ENCODE results near the gene GSTM2. TPM values are rescaled to one million over a fixed set of nuclear protein-coding genes. Genes with fewer than 3 reads are reported as not detected.

GSTM2 gene
- total and polyA plus RNA-seq, 2 donors (not counting 1 experiment from before 2014, with no cell fraction given): 42.9 to 94.4 TPM

DNA sequence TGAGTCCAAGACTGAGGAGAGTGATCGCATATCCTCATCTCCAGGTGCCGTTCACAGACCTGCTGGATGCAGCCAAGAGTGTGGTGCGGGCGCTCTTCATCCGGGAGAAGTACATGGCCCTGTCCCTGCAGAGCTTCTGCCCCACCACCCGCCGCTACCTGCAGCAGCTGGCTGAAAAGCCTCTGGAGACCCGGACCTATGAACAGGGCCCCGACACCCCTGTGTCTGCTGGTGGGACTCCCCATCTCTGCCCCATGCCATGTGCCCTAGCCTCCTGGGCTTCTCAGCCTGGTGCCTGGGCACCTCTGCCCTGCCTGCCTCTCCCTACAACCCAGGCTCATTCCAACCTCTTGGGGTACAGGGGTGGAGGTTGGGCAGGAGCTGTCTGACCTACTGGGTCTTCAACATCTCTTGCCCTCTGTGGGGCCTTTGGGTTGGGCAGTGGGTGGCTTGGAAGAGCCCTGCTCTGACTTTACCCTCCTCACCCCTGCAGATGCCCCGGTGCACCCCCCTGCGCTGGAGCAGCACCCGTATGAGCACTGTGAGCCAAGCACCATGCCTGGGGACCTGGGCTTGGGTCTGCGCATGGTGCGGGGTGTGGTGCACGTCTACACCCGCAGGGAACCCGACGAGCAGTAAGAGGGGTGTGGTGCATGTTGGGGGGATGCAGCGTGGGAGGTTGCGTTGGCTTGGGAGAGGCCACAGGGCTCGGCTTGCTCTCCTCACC, 41.0 kb upstream of the GSTM2 start:
- Mint-ChIP-seq H3K27me3 (no peaks in the 10 kb centered on the region), H3K27ac (no peak overlapping the region), H3K4me1 (peaks cover 38% of the 10 kb centered on the region), H3K9me3 (ENCODE audit: insufficient read depth) (no peaks in the 10 kb centered on the region), H3K4me3 (no peak overlapping the region)
- intact Hi-C loops (cut with micrococcal nuclease): no loop called here
- H3K27me3 ChIP-seq (replicated peaks in 1 of 4; ENCODE audit: control extremely low read depth in 1 of 4, control insufficient read depth in 3 of 4, insufficient read depth in 4 of 4, low read length in 3 of 4): no peaks in the 10 kb centered on the region
- H3K4me1 ChIP-seq (ENCODE audit: control insufficient read depth in 2 of 2, insufficient read depth in 2 of 2, low read length in 2 of 2): peaks cover 31 to 33% of the 10 kb centered on the region in 2 donors
- H3K4me3 ChIP-seq (ENCODE audit: control extremely low read depth in 1 of 5, extremely low read depth in 1 of 5, insufficient read depth in 1 of 5, low read depth in 2 of 5, low read length in 4 of 5): no peak overlapping the region
- over 99% methylated on average over 21 of the region's 21 CpGs for WGBS (ENCODE audit: insufficient coverage)
- CTCF ChIA-PET: interaction anchor here (0.9 to 7.3 kb wide), 4 partner anchors 13 to 80 kb away, joined by 3 to 64 read pairs (median 4); no protein-coding TSS in a partner anchor
- no peaks in the 10 kb centered on the region for H3K9me3 ChIP-seq (ENCODE audit: control extremely low read depth in 1 of 3, control insufficient read depth in 2 of 3, insufficient read depth in 1 of 3, low read length in 2 of 3)
- peaks cover 0 to 49% of the 10 kb centered on the region in 2 experiments for H3K36me3 ChIP-seq (replicated peaks in 1 of 2; ENCODE audit: control extremely low read depth in 1 of 2, control insufficient read depth in 1 of 2, extremely low read depth in 1 of 2, insufficient read depth in 2 of 2, low read length in 1 of 2)
- no peak overlapping the region for H3K9ac ChIP-seq (ENCODE audit: low read length)
- H3K79me2 ChIP-seq (ENCODE audit: control insufficient read depth, insufficient read depth, low read length): peaks cover 21% of the 10 kb centered on the region
- ATAC-seq (ENCODE audit: low read depth): no peak
- DNase-seq: peak; percentile 5
- no peak for TF ChIP-seq EZH2 (IDR thresholded peaks at IDR 0.05; ENCODE audit: borderline replicate concordance, insufficient read depth, low read depth, low read length, poor library complexity, severe bottlenecking)
- TF ChIP-seq, protein P1, sequence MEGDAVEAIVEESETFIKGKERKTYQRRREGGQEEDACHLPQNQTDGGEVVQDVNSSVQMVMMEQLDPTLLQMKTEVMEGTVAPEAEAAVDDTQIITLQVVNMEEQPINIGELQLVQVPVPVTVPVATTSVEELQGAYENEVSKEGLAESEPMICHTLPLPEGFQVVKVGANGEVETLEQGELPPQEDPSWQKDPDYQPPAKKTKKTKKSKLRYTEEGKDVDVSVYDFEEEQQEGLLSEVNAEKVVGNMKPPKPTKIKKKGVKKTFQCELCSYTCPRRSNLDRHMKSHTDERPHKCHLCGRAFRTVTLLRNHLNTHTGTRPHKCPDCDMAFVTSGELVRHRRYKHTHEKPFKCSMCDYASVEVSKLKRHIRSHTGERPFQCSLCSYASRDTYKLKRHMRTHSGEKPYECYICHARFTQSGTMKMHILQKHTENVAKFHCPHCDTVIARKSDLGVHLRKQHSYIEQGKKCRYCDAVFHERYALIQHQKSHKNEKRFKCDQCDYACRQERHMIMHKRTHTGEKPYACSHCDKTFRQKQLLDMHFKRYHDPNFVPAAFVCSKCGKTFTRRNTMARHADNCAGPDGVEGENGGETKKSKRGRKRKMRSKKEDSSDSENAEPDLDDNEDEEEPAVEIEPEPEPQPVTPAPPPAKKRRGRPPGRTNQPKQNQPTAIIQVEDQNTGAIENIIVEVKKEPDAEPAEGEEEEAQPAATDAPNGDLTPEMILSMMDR (IDR thresholded peaks at IDR 0.05): no peak
- peaks cover 8% of the 10 kb centered on the region for H4K20me1 ChIP-seq (ENCODE audit: control insufficient read depth, insufficient read depth, low read length, poor library complexity, severe bottlenecking)
- H3K4me2 ChIP-seq (replicated peaks; ENCODE audit: low read depth, low read length, poor library complexity, severe bottlenecking): no peak overlapping the region
- no peak overlapping the region for H3K27ac ChIP-seq (ENCODE audit: low read length in 2 of 2)
- no peak overlapping the region for H2AFZ ChIP-seq (ENCODE audit: insufficient read depth, low read depth, low read length, poor library complexity, severe bottlenecking)
- POLR2A ChIA-PET: interaction anchor here (0.6 kb wide), 1 partner anchor 1966 kb away, joined by 3 read pairs; no protein-coding TSS in a partner anchor
